Inflammatory macrophage treated with lipopolysaccharide for 1 hour (primary cell): Measurements from ENCODE around the gene HSD17B12.
"Not testable (repeated sequence)": the region's sequence is repeated elsewhere in the genome, so short reads cannot be mapped to it uniquely, and the experiment has no call there.

Source experiments
- DNase-seq, 2 donors: peaks; one replicate each; pipeline ENCODE4 v3.0.0-alpha.2; 2020 to 2022

Gene HSD17B12

DNA sequence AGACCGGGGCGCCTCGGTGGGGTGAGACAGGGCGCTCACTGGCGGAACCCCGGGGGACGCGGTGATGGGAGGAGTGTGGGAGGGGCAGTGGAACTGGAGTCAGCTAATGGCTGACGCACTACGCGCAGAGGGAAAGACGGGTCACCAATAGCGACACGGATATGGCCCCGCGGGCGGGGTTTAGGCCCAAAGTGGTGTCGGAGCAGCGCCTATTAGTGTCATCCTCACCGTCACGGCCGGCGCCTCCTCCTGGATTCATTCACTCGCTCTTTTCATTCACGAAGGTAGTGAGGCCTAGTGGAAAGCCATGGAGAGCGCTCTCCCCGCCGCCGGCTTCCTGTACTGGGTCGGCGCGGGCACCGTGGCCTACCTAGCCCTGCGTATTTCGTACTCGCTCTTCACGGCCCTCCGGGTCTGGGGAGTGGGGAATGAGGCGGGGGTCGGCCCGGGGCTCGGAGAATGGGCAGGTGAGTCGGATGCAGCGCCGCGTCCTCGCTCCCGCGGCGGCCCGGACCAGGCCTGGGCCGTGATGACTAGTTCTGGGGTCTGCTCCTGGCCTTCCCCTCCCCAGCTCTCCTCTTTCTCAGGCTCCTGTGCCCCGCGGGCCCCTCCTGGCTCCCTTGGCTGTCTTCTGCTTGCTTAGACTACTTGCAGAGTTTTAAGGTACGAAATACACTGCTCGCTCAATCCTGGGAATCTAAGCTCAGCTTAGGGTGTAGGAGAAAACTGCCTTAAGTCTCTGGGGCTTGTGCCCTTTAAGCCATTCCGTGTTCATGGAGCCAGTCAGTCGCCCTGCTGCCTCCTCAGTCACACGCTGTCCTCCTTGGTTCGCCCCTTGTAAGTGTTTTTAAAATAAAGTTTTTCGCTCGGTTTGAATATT is at the start of gene HSD17B12:
HSD17B12 (plus strand) TSS at position 218 of the 880 bp plus-strand sequence; CDS start at position 308, 90 bp downstream.
- peak; percentile 99 for DNase-seq

GRCh38 chr11:43631732-43632131 is 48.8 kb upstream of the HSD17B12 start:
- DNase-seq = no peak

- DNase-seq = no peak
Observed at GRCh38 chr11:43632181-43632580, 48.4 kb upstream of the HSD17B12 start.

GRCh38 chr11:43638717-43639116 is 41.8 kb upstream of the HSD17B12 start:
- no peak for DNase-seq

DNA sequence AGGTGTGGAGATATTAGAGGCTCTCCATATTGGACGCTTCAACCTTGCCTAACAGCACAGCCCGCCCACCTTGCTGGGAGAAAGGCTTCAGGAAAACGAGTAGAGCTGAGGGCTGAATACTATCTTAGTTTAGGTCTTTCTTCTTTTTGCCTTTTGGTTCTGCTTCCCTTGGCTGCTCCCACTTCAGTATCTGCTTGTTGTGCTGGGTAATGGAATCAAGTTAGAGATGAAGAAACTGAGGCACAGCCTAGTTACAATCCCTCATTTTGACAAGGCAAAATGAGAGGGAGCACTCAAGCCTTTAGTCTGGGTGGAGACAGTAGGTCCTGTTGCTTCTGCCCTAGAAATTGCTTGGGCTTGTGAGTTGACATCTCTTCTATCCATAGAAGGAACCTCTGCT is 41.3 kb upstream of the HSD17B12 start:
- DNase-seq = no peak

- DNase-seq = no peak
Observed at GRCh38 chr11:43639920-43640319, 40.6 kb upstream of the HSD17B12 start.

DNA sequence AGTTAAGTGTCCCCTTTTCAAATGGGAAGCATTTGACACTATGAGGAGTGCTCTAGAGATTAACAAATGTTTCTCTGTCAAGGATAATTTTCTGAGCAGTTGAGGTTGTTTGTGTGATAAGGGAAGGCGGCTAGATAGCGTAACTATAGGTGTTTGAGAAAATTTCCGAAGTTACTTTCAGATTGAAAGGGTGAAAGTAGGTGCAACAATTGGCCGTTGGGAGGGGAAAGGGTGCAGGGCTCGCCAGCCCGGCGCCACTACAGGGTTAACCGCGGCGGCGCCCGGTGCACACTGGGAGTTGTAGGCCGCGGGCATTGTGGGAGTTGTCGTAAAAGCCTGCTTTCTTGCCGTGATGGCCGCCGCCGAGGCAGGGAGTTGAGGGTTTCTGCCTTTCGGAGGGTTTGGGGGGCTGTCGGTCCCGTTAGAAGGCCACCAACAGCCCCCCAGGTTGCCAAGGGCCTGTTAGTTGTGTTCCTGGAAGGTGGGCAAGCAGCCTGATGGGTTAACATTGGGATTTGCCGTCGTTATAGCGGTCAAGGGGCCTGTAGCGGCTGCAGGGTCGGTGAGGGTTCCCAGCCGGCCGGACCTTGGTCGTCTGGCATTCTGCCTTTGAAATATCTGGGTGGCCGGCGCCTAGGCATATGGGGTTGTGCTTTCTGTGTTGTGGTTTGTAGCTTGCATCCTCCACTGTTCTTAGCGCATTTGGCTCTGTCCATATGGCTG is 36.5 kb upstream of the HSD17B12 start:
- DNase-seq = peak; percentile 76 to 83

DNA sequence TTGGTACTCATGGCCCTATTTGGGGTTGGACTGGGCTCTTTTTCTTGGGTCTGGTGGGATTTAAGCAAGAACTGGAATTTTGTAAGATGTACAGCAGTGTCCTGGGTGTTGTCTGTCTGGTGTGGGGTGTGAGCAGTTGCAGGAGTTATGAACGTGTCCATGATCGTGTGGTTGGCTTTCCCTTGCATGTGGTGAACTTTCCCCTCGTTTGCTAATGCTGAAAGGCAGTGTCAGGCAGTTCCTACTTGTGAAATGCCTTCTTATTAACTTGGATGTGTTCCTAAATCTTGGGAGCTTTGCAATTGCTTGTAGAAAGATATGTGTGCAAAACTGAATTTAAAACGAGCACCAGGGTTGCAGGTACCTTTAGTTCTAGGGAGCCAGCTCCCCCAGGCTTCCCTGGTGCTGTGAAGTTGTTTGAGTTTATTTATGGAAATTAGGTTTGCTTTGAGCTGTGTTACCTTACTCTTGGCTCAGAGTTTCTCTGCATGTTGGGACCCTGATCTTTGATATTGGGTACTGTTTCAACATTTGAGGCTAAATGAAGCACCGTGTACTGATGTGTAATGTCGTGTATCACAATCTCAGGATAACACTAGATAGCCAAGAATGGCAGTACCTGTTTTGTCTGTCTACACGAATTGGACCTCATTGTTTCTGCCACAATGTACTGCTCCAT is 35.8 kb upstream of the HSD17B12 start:
- peak; percentile 17 to 20 for DNase-seq

DNA sequence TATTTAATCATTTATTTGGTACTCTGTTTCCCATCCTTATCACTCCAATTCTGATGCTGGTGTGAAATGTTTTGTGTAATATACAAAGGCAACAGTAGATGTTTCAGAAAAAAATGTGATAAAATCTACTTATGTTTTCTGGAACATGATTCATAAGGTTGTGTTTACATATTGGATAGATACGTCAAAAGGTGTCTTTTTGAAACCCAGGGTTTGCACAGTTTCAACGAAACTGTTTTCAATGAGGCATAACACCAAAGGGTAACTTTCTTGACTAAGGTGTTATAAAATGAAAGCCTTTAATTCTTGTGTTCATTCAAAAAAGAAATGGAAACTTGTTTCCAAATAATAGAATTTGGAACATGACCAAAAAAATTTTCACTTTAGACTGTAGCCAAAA is 33.8 kb upstream of the HSD17B12 start:
- DNase-seq = no peak

GRCh38 chr11:43648888-43649287 is 31.6 kb upstream of the HSD17B12 start:
- DNase-seq = no peak

- DNase-seq = no peak
Observed at GRCh38 chr11:43649501-43649900, 31.0 kb upstream of the HSD17B12 start.

DNA sequence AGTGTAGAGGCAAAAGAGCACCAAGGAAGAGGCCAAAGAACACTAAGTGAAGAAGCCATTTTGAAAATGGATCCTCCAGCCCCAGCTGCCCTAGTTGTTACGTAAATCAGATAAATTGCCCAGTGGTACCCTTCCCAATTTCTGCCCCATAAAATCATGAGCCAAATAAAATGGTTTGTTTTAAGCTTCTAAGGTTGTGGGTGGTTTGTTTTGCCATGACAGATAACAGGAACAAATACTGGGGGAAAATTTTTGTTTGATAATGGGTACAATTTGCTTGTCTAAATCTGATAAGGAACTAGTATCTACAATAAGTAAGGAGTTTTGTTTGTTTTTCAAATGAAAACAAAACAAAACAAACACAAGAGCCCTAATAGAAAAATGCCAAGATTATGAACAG is 30.6 kb upstream of the HSD17B12 start:
- no peak for DNase-seq

DNA sequence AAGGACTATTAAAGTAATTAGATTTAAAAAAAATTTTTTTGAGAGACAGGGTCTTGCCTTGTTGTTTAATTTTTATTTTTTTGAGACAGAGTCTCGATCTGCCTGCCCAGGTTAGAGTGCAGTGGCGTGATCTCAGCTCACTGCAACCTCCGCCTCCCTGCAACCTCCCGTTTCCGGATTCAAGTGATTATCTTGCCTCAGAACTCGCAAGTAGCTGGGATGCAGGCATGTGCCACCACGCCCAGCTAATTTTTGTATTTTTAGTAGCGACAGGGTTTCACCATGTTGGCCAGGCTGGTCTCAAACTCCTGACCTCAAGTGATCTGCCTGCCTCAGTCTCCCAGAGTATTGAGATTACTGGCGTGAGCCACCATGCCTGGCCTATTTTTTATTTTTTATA is 17.5 kb upstream of the HSD17B12 start:
- DNase-seq = not testable (repeated sequence)

DNA sequence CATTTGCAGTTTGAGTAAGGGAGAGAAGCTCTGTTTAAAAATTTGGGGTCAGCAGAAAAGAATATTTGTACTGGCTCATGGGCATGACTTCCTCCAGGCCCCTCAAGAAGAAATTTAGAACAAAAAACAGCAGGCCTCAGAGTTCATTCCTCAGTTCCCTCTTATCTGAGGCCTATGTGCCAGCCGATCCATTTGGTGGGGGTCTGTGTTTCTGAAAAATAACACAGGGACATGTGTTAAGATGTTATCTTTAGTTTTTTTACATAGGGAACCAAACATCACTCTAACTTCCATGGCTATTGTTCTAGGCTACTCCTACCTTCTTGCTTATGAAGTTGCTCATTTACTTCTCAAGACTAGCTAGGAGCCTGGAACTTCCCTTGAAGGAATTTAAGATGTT is 16.2 kb upstream of the HSD17B12 start:
- DNase-seq = no peak

- not testable (repeated sequence) for DNase-seq
Observed at GRCh38 chr11:43671284-43671683, 9.3 kb upstream of the HSD17B12 start.

- DNase-seq = no peak
Observed at GRCh38 chr11:43674560-43674959, 6.0 kb upstream of the HSD17B12 start.

- no peak for DNase-seq
Observed at GRCh38 chr11:43676933-43677332, 3.6 kb upstream of the HSD17B12 start.

- DNase-seq = peak; percentile 36 to 44
Observed at GRCh38 chr11:43681401-43681942, 934 bp downstream of the HSD17B12 start.

- DNase-seq = peak; percentile 48 to 67
Observed at GRCh38 chr11:43682081-43682480, 1.5 kb downstream of the HSD17B12 start.

DNA sequence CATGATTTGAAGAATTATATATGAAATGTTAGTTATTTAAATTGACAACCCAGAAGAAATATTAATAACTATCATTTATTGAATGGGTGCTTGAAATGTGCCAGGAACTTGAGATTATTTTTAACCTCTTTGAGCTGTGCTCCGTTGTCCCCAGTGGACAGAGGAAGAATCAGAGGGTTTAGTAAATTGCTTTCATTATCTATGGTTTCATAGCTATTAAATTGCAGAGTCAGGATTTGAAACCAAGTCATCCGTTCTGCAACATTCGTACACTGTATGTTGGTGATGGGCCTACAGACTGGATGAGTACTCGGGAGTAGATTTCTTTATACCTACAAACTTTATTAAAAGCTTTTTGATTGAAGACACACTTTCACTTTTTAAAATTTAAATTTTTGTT is 4.9 kb downstream of the HSD17B12 start:
- peak in 1 of 2 donors; percentile 12 for DNase-seq

GRCh38 chr11:43686207-43686606 is 5.7 kb downstream of the HSD17B12 start:
- DNase-seq = no peak

- DNase-seq = no peak
Observed at GRCh38 chr11:43687120-43687791, 6.7 kb downstream of the HSD17B12 start.

GRCh38 chr11:43688394-43688793 is 7.9 kb downstream of the HSD17B12 start:
- no peak for DNase-seq
